AG09309 (cell line): ENCODE results near the gene IFT81.
"Not testable (repeated sequence)": the region's sequence is repeated elsewhere in the genome, so short reads cannot be mapped to it uniquely, and the experiment has no call there.

Source experiments
- DNase-seq: peaks from one replicate; pipeline ENCODE4 v3.0.0-alpha.2; 2010; ENCODE audit warnings: low read depth
- H3K4me3 ChIP-seq: 2 replicates; pipeline ENCODE4 v1.5.1; 2011; ENCODE audit warnings: mild to moderate bottlenecking, low read depth, low read length, moderate library complexity; ENCODE audit not compliant: control insufficient read depth
- CTCF ChIP-seq: IDR thresholded peaks from 2 replicates; pipeline ENCODE4 v1.5.1; 2011; ENCODE audit warnings: mild to moderate bottlenecking, low read depth, low read length, inconsistent platforms; ENCODE audit not compliant: insufficient read depth, control insufficient read depth; ENCODE audit errors: missing control alignments

Gene IFT81

GRCh38 chr12:110217996-110218674 is 94.0 kb downstream of the IFT81 start:
- no peak for DNase-seq
- no peak overlapping the region for H3K4me3 ChIP-seq
- no peak for TF ChIP-seq CTCF

DNA sequence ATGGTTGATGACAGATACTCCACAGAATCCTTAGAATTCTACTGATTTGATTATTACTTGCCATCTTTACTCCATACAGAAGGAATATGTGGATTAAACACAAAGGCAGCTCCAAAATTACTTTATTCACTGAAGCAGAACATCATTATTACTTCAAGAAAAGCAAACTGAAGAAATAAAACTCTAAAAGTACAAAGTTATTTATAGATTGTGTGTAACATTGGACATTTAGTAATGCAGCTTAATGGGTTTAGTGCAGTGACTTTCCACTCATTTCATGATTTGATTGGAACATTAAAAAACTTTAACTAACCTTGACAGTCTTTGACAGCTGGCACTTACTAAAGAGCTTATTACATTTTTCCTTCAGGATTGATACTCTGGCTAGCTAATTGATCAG is 97.9 kb downstream of the IFT81 start:
- no peak overlapping the region for H3K4me3 ChIP-seq
- no peak for DNase-seq
- TF ChIP-seq CTCF = no peak

- H3K4me3 ChIP-seq = no peak overlapping the region
- TF ChIP-seq CTCF = no peak
- DNase-seq = no peak
Measured at GRCh38 chr12:110222433-110222832, 98.3 kb downstream of the IFT81 start.

DNA sequence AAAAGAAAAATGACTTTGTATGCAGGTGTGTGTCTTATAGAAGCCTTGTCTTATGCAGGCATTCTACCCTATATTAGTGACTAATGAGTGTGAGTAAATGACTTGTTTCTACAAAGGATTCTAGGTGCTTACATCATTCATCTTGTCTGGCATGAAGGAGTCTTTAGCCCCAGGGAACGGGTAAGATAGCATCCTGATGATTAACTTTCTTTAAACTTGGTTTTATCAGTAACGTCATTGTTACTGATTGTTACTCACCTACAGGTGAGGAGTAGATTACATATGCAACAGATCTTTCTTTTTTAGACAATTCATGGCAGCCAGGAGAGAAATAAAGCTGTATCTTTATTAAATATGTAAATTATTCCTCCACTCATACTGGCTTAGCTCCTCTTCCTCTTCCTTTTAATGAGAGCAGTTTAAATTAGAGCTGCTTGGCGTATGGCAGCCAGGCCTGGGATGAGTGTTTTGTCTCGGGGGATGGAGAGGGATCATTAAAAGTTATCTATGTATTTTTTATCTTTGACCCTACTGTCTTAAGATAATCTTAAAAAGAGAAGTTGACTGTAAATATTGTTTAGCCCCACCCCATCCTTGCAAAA is 99.7 kb downstream of the IFT81 start:
- TF ChIP-seq CTCF = no peak
- DNase-seq = no peak

DNA sequence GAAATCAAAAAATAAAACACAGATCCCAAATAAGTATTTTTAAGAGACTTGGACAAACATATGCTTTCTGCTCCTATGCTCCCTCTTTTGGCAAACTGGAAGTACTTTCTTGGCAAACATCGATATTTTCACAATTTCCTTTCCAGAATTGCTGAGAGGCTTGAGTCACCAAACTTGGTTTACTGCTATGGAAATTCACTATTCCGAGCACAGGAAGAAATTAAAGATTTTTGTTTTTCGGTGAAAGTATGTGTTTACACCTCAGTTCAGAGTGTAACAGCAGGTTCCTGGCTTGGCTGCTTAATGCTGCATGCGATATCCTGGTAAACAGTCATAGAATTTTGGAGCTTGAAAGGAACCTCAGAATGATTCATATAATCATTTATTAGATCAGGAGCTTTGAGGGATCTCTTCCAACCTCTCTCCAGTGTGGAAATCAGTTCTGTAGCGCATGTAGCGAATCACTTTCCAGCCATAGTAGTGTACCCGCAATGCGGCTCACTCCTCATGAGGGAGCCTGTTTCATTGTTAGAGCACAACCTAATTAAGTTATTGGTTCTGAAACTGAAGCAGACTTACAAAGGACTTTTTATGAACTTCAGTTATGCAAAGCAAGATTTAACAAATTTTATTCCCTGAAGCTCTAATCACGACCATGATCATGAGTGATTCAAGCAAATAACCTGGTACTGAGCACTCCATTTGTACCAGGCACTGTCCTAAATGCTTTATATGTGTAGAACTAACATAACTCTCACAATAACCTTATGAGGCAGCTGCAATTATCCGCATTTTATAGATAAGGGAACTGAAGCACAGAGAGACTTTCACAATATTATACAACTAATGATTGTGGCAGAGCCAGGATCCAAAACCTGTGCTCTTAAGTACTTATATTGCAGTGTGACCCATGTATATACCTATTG is 100.5 kb downstream of the IFT81 start:
- no peak overlapping the region; the same call in 1 of the 2 replicates for H3K4me3 ChIP-seq
- TF ChIP-seq CTCF = peak; percentile 70
- peak; percentile 81 for DNase-seq

More for the DNA sequence above, 99.7 kb downstream of the IFT81 start:
- no peak overlapping the region for H3K4me3 ChIP-seq

DNA sequence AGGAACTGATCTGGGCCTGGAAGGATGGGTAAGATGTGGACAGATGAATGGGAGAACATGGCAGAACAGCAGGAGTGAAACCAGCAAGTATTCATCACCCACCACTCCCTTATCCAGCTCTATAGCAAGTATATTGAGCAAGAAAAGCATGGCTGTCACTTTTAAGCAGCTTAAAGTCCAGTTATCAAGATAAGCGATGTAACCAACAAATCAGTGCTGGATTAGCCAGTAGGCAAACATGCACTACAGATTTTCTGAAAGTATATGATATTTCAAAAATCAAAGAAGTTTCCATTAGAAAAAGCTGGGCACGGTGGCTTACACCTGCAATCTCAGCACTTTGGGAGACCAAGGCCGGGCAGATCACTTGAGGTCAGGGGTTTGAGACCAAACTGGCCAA is 103.0 kb downstream of the IFT81 start:
- no peak for DNase-seq
- no peak for TF ChIP-seq CTCF

DNA sequence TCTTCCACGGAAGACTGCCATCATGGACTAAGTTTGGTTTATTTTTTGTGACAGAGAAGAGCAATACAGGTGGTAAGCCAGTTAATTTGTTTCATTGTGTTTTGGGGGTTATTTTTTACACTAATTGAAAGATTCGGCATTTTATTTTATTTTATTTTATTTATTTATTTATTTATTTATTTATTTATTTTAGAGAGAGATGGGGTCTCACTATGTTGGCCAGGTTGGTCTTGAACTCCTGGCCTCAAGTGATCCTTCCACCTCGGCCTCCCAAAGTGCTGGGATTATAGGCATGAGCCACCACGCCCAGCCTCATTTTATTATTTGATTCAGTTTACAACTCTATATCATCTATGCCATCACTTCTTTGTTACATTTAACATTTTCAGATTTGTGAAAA is 104.2 kb downstream of the IFT81 start:
- not testable (repeated sequence) for H3K4me3 ChIP-seq, DNase-seq

More for the DNA sequence above, 103.0 kb downstream of the IFT81 start:
- no peak overlapping the region for H3K4me3 ChIP-seq
